T-cell (primary cell): ENCODE results near the gene RRAD. TPM values are rescaled to one million over a fixed set of nuclear protein-coding genes. Genes with fewer than 3 reads are reported as not detected.

Experiments used
- ATAC-seq, 4 experiments: fragments of 200-7000 bp in 3 of 4; fragments of 150-1000 bp in 1 of 4; cut with Tn5 transposase; replicated peaks in 1 of 4; 1 replicate in 3 of 4; 2 replicates in 1 of 4; pipeline ENCODE4 v1.10.0; 2021; ENCODE audit warnings: moderate library complexity in 3 of 4, mild to moderate bottlenecking in 2 of 4, moderate number of reproducible peaks in 1 of 4
- CTCF ChIA-PET, 2 donors: fragments of 300-600 bp; sonication (Branson Sonifier 250); formaldehyde crosslinking; loops; one replicate each; lab custom pipeline; 2022; ENCODE audit warnings: antibody characterized with exemption in 2 of 2; lab: Charles Lee
- POLR2A ChIA-PET, 2 donors: fragments of 300-600 bp; sonication (Branson Sonifier 250); formaldehyde crosslinking; loops; one replicate each; lab custom pipeline; 2022; ENCODE audit warnings: antibody characterized with exemption in 2 of 2; lab: Charles Lee
- DNase-seq, 35 experiments: peaks; one replicate each; pipeline versions ENCODE4 v3.0.0 to v3.0.0-alpha.2; 2013 to 2023
- H3K27ac ChIP-seq: one replicate; pipeline ENCODE4 v1.5.1; 2013; ENCODE audit warnings: low read length
- H3K27me3 ChIP-seq, 2 experiments: replicated peaks in 1 of 2; 1 replicate in 1 of 2; 2 replicates in 1 of 2; pipeline versions ENCODE4 v1.6.1 to v1.7.0; 2013; ENCODE audit warnings: low read length in 1 of 2, mixed read lengths in 1 of 2; ENCODE audit not compliant: control insufficient read depth in 2 of 2, insufficient read depth in 2 of 2; ENCODE audit errors: extremely low read depth in 1 of 2
- H3K36me3 ChIP-seq, 2 donors: 1 replicate in 1 of 2; 2 replicates in 1 of 2; pipeline versions ENCODE4 v1.6.1 to v1.7.0; 2013; ENCODE audit warnings: low read length in 1 of 2; ENCODE audit not compliant: control insufficient read depth in 2 of 2, insufficient read depth in 1 of 2; ENCODE audit errors: extremely low read depth in 1 of 2
- H3K4me1 ChIP-seq, 2 experiments: 1 replicate in 1 of 2; 2 replicates in 1 of 2; pipeline versions ENCODE4 v1.6.1 to v1.7.0; 2013; ENCODE audit warnings: low read length in 2 of 2, mixed read lengths in 1 of 2; ENCODE audit not compliant: insufficient read depth in 2 of 2, control insufficient read depth in 1 of 2; ENCODE audit errors: extremely low read depth in 1 of 2
- H3K4me3 ChIP-seq, 2 donors: 1 replicate in 1 of 2; 2 replicates in 1 of 2; pipeline versions ENCODE4 v1.5.1 to v1.7.0; 2013; ENCODE audit warnings: mild to moderate bottlenecking in 2 of 2, low read length in 1 of 2, moderate library complexity in 1 of 2; ENCODE audit not compliant: control insufficient read depth in 1 of 2; ENCODE audit errors: extremely low read depth in 1 of 2
- H3K9me3 ChIP-seq: 2 replicates; pipeline ENCODE4 v1.7.0; 2013
- H3K27ac Mint-ChIP-seq, 2 donors: one replicate each; pipeline ENCODE4 v1.8.0; 2020 to 2021; ENCODE audit warnings: mild to moderate bottlenecking in 2 of 2, mixed read lengths in 2 of 2
- H3K27me3 Mint-ChIP-seq, 2 donors: one replicate each; pipeline ENCODE4 v1.8.0; 2021 to 2022; ENCODE audit warnings: mixed read lengths in 2 of 2
- H3K36me3 Mint-ChIP-seq: one replicate; pipeline ENCODE4 v1.8.0; 2021; ENCODE audit warnings: mixed read lengths
- H3K4me1 Mint-ChIP-seq, 3 donors: one replicate each; pipeline ENCODE4 v1.8.0; 2020 to 2022; ENCODE audit warnings: mixed read lengths in 3 of 3, mild to moderate bottlenecking in 1 of 3
- H3K4me3 Mint-ChIP-seq, 3 donors: one replicate each; pipeline ENCODE4 v1.8.0; 2020 to 2022; ENCODE audit warnings: mild to moderate bottlenecking in 3 of 3, mixed read lengths in 3 of 3, moderate library complexity in 3 of 3
- H3K9me3 Mint-ChIP-seq, 3 donors: one replicate each; pipeline ENCODE4 v1.8.0; 2020 to 2022; ENCODE audit warnings: mixed read lengths in 3 of 3
- WGBS: methylation state at CpG from one replicate; pipeline ENCODE4 v1.1.5; 2013; ENCODE audit warnings: missing lambda C conversion rate; ENCODE audit not compliant: insufficient coverage; 5-methylcytosine and 5-hydroxymethylcytosine counted together
- total RNA-seq, 35 experiments: library from RNA in 6 of 35; stranded (reverse) in 6 of 35; fragments of 120-200 nt in 1 of 35; gene quantifications; one replicate each; pipeline versions ENCODE4 v1.2.1 to v1.2.4 and lab custom pipeline; 2013 to 2026

RRAD gene
- total RNA-seq, 5 donors from 2014 or later (not counting 1 experiment from before 2014, with no cell fraction given): 0.28 to 1.1 (median 0.53) TPM; not detected in 1

DNA sequence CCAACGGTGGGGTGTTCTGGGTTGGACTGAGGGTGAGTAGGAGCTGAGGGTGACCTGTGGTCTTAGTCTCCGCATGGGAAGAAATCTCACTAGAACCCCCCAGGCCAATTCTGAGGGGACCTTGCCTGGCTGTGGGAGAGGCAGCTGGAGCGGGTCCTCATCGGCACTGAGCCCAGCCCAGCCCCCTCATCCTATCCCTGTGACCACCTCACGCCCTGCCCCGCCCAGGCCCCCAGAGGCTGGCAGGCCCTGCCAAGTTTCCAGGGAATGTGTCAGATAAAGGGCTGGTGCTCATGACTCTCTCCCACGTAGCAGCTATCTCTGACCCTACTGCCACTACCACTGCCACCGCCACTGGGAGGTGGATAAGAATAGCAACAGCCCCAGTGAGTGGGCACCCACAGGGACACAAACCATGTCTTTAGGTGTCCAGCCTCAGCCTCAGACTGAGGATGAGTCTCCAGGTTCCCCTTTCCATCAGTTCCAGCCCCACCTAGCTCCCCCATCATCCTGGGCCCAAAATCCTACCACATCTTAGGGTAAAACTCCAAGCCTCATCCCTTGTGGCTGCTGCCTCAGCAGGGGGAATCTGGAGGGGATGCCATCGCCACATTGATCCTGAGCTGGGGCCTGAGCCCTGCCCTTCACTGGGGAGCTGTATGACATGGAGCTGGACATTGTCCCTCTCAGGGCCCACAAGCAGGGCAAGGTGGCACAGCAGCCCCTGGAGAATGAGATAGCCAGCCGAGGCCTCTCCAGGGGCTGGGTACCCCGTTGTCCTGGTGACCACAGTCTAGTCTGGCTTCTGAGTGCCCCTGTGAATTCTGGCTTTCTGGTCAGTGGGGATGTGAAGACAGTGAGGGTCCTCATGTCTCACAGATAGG lies 21.5 kb downstream of the RRAD start:
- H3K4me1 ChIP-seq: peaks cover 0 to 9% of the 10 kb centered on the region in 2 experiments
- 62% methylated on average over 3 of the region's 11 CpGs for WGBS
- H3K4me3 ChIP-seq: no peak overlapping the region
- CTCF ChIA-PET: no interaction called here
- no peak overlapping the region for H3K4me3 Mint-ChIP-seq
- H3K27me3 Mint-ChIP-seq: no peaks in the 10 kb centered on the region
- no peak for ATAC-seq
- no peaks in the 10 kb centered on the region for H3K36me3 ChIP-seq
- H3K27me3 ChIP-seq: no peaks in the 10 kb centered on the region
- H3K36me3 Mint-ChIP-seq: no peaks in the 10 kb centered on the region
- no peak for DNase-seq
- POLR2A ChIA-PET: interaction anchor here in 1 of 2 donors (0.6 kb wide), 1 partner anchor 513 kb away, joined by 3 read pairs; the partner anchor contains the start of gene ZDHHC1
- peaks cover 8 to 11% (median 10%) of the 10 kb centered on the region in 3 donors for H3K4me1 Mint-ChIP-seq
- H3K9me3 Mint-ChIP-seq: no peaks in the 10 kb centered on the region
- H3K9me3 ChIP-seq: no peaks in the 10 kb centered on the region
- H3K27ac ChIP-seq: no peak overlapping the region
- no peak overlapping the region for H3K27ac Mint-ChIP-seq

DNA sequence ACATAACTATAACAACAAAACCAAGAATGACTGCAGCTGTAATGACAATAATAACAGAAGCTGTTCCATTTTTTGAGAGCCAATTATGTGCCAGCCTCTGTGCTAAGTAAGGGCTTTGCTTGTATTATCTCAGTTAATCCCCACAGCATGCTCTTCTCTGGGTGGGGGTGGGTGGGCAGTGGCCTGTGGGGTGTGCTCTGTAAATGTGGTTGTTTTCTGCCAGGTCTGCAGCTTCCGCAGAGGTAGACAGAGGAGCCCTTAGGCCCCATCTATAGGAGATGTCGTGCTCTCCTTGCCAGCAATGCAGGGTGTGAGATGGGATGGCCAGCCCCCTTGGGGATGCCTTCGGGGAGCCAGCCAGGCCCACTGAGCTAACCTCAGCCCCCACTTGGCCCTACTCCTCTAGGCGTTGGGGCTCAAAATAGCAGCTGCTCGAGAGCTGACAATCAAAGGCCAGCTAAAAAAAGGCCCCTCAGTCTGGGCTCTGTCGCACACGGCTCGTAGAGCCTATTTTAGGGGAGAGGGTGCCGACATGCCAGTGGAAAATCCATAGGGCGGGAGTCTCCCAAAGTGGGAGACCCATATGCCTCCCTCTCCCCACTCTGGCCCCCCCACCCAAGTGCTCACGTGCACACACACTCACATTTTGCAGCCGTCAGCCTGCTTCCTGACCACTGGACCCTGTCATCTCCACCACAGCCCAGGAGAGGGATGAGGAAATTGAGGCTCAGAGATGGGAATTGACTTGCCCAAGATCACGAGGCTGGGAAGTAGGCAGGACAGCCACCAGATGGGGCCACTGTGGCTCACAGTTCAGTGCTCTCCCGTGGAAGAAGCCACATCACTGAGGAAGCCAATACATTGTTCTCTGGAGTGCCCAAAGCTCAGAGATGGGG lies 22.4 kb downstream of the RRAD start:
- CTCF ChIA-PET: no interaction called here
- H3K4me3 Mint-ChIP-seq: no peak overlapping the region

DNA sequence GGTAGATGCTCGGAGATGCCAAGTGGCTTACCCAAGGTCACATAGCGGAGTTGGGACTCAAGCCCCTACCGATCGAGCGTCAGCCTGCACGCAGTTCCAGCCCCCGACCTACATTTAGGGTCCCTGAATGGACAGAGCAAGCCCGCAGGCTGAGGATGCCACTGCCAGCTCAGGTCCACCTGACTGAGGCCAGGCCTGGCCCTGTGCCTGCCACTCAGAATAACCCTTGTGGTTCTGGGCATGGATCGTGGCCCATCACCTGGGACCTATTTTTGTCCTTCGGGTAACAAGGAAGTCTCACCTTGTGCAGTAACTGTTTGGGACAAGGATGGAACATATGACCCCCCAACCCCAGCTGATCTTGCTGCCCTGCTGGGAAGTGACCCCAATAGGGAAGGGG lies 23.7 kb downstream of the RRAD start:
- Mint-ChIP-seq H3K9me3 (no peaks in the 10 kb centered on the region), H3K4me1 (peaks cover 8 to 10% (median 9%) of the 10 kb centered on the region in 3 donors), H3K36me3 (no peaks in the 10 kb centered on the region), H3K4me3 (no peak overlapping the region), H3K27ac (no peak overlapping the region), H3K27me3 (no peaks in the 10 kb centered on the region)
- DNase-seq (no peak), ATAC-seq (no peak)
- Histone ChIP-seq H3K27me3 (no peaks in the 10 kb centered on the region), H3K4me3 (no peak overlapping the region), H3K27ac (no peak overlapping the region), H3K36me3 (no peaks in the 10 kb centered on the region), H3K9me3 (no peaks in the 10 kb centered on the region), H3K4me1 (peaks cover 0 to 9% of the 10 kb centered on the region in 2 experiments)
- ChIA-PET CTCF (no interaction called here), POLR2A (interaction anchor here in 1 of 2 donors (0.7 kb wide), 1 partner anchor 9 kb away, joined by 4 read pairs; no protein-coding TSS in a partner anchor)
- 89% methylated on average over 8 of the region's 10 CpGs for WGBS

More for the DNA sequence above, 22.4 kb downstream of the RRAD start:
- Histone ChIP-seq H3K4me1 (peaks cover 0 to 9% of the 10 kb centered on the region in 2 experiments), H3K27me3 (no peaks in the 10 kb centered on the region), H3K27ac (no peak overlapping the region), H3K9me3 (no peaks in the 10 kb centered on the region), H3K36me3 (no peaks in the 10 kb centered on the region), H3K4me3 (no peak overlapping the region)
- no peak for ATAC-seq
- POLR2A ChIA-PET: no interaction called here
- 93% methylated on average over 5 of the region's 14 CpGs for WGBS
- Mint-ChIP-seq H3K4me1 (peaks cover 8 to 11% (median 10%) of the 10 kb centered on the region in 3 donors), H3K27ac (no peak overlapping the region), H3K27me3 (no peaks in the 10 kb centered on the region), H3K9me3 (no peaks in the 10 kb centered on the region), H3K36me3 (no peaks in the 10 kb centered on the region)
- no peak for DNase-seq

DNA sequence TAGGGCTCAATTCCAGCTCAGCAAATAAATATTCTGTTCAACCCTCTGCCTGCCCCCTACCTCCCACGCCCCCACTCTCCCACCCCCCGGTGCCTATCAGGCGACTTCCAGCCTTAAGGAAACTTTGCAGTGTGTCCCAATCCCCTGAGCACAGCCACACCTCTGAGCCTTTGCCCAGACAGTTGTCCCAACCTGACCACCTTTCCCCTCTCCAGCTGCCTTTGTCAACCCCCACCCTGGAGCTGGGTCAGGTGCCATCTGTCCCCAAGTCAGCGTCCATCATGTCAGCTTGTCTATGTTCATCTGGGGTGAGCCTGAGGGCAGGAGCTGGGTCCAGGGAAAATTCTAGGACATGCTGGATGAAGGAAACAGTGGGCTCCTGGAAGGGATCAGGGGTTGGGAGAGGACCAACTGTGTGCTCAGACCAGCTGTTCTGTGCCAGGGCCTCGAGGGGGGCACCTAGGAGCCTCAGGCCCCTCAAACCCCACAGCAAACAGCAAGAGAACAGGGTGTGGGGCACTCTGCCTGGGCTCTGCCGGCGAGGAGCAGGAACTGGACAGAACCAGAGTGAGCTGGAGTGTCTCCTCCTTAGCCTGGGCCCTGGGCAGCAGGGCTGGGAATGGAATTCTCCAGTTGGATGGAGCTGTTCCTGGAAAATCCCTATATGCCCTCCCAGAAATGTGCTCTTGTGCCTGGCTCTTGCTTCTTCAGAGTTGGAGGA lies 24.5 kb downstream of the RRAD start:
- H3K27me3 ChIP-seq: no peaks in the 10 kb centered on the region
- ChIA-PET CTCF (interaction anchor here in 1 of 2 donors (0.6 kb wide), 1 partner anchor 292 kb away, joined by 3 read pairs; no protein-coding TSS in a partner anchor), POLR2A (no interaction called here)
- Mint-ChIP-seq H3K9me3 (no peaks in the 10 kb centered on the region), H3K27ac (no peak overlapping the region), H3K4me1 (peaks cover 2 to 3% (median 2%) of the 10 kb centered on the region in 3 donors), H3K27me3 (no peaks in the 10 kb centered on the region), H3K4me3 (no peak overlapping the region), H3K36me3 (no peaks in the 10 kb centered on the region)
- H3K27ac ChIP-seq: no peak overlapping the region
- no peaks in the 10 kb centered on the region for H3K36me3 ChIP-seq
- no peak for ATAC-seq
- H3K4me3 ChIP-seq: no peak overlapping the region
- no peak for DNase-seq
- 88% methylated on average over 3 of the region's 7 CpGs for WGBS
- H3K4me1 ChIP-seq: peaks cover 0 to 7% of the 10 kb centered on the region in 2 experiments
- no peaks in the 10 kb centered on the region for H3K9me3 ChIP-seq

DNA sequence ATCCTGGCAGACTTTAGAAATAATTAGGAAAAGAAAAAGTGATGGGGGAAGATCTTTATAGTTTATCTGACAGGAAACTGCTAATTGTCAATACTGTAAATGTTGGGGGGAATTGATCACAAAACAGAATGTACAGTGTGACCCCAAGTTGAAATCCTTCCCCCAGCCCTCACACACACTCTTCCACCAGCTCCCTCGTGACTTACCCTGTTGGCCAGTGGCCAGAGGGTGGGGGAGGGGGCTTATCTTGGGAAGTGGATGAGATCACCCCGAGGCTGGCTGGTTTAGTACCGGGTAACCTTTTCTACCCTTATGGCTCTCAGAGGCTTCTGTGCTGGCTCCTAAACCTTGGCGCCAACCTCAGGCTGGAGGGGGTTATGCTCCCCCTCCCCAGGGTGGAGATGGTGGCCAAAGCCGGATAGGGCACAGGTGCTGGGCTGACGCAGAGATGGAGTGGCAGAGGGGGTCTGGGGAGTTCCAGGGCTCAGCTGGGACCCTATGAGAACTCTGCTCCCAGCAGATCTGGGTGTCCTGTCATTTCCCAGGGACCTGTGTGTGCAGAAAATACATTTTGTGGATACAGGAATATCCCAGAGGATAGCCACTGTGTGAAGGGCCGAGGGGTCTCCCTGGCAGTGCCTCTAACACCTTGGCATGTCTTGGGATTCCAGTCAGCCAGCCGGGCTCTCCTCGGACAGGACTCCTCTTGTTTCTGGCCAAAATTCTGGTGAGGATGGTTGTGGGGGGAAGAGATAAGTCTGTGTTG lies 25.2 kb downstream of the RRAD start:
- H3K27ac Mint-ChIP-seq: no peak overlapping the region
- H3K9me3 ChIP-seq: no peaks in the 10 kb centered on the region
- peaks cover 0 to 3% of the 10 kb centered on the region in 2 experiments for H3K4me1 ChIP-seq
- ATAC-seq (no peak), DNase-seq (no peak)
- ChIA-PET CTCF (interaction anchor here in 1 of 2 donors (0.6 kb wide), 1 partner anchor 293 kb away, joined by 3 read pairs; no protein-coding TSS in a partner anchor), POLR2A (no interaction called here)
- no peak overlapping the region for H3K27ac ChIP-seq
- no peaks in the 10 kb centered on the region for H3K36me3 ChIP-seq
- H3K4me1 Mint-ChIP-seq: peaks cover 0 to 2% (median 0%) of the 10 kb centered on the region in 3 donors
- H3K4me3 ChIP-seq: no peak overlapping the region
- no peaks in the 10 kb centered on the region for H3K27me3 Mint-ChIP-seq
- H3K36me3 Mint-ChIP-seq: no peaks in the 10 kb centered on the region
- peaks cover 0 to 2% of the 10 kb centered on the region in 2 experiments for H3K27me3 ChIP-seq
- WGBS: 66% methylated on average over 5 of the region's 9 CpGs
- H3K9me3 Mint-ChIP-seq: no peaks in the 10 kb centered on the region
- no peak overlapping the region for H3K4me3 Mint-ChIP-seq
